CD4-positive, CD25-positive, alpha-beta regulatory T cell (primary cell): ENCODE measurements around the gene PCDHGA1. TPM values are rescaled to one million over a fixed set of nuclear protein-coding genes. Genes with fewer than 3 reads are reported as not detected.
"Not testable (repeated sequence)": the region's sequence is repeated elsewhere in the genome, so short reads cannot be mapped to it uniquely, and the experiment has no call there.

Experiments
- ATAC-seq, 2 donors: fragments of 150-1000 bp; cut with Tn5 transposase; one replicate each; pipeline ENCODE4 v1.10.0; 2021; ENCODE audit warnings: low read depth in 2 of 2, moderate number of reproducible peaks in 2 of 2, moderate library complexity in 1 of 2
- DNase-seq, 3 donors: peaks; one replicate each; pipeline versions ENCODE4 v3.0.0 to v3.0.0-alpha.2; 2012 to 2022; ENCODE audit warnings: mixed read lengths in 1 of 3
- H3K27ac ChIP-seq: one replicate; pipeline ENCODE4 v1.7.0; 2013; ENCODE audit warnings: mild to moderate bottlenecking, low read length; ENCODE audit not compliant: insufficient read depth, poor library complexity, severe bottlenecking
- H3K27me3 ChIP-seq: one replicate; pipeline ENCODE4 v1.7.0; 2013; ENCODE audit warnings: low read length; ENCODE audit not compliant: control insufficient read depth, insufficient read depth
- H3K36me3 ChIP-seq: one replicate; pipeline ENCODE4 v1.7.0; 2013; ENCODE audit warnings: mild to moderate bottlenecking, low read length, moderate library complexity; ENCODE audit not compliant: control insufficient read depth, insufficient read depth
- H3K4me1 ChIP-seq: 2 replicates; pipeline ENCODE4 v1.7.0; 2013; ENCODE audit warnings: mild to moderate bottlenecking, low read length; ENCODE audit not compliant: insufficient read depth, control insufficient read depth, poor library complexity, severe bottlenecking
- H3K4me3 ChIP-seq: one replicate; pipeline ENCODE4 v1.7.0; 2013; ENCODE audit warnings: low read depth, mild to moderate bottlenecking, low read length, moderate library complexity
- H3K9me3 ChIP-seq, 2 experiments: 1 replicate in 1 of 2; 2 replicates in 1 of 2; pipeline ENCODE4 v1.7.0; 2013; ENCODE audit warnings: low read length in 2 of 2, mild to moderate bottlenecking in 1 of 2, moderate library complexity in 1 of 2; ENCODE audit not compliant: control insufficient read depth in 2 of 2
- H3K27ac Mint-ChIP-seq, 3 donors: one replicate each; pipeline ENCODE4 v1.8.0; 2020 to 2022; ENCODE audit warnings: mild to moderate bottlenecking in 3 of 3, mixed read lengths in 3 of 3, moderate library complexity in 2 of 3
- H3K27me3 Mint-ChIP-seq: one replicate; pipeline ENCODE4 v1.8.0; 2022; ENCODE audit warnings: mild to moderate bottlenecking, mixed read lengths
- H3K36me3 Mint-ChIP-seq: one replicate; pipeline ENCODE4 v1.8.0; 2020; ENCODE audit warnings: mixed read lengths
- H3K4me1 Mint-ChIP-seq, 4 donors: one replicate each; pipeline ENCODE4 v1.8.0; 2020 to 2022; ENCODE audit warnings: mixed read lengths in 4 of 4, mild to moderate bottlenecking in 1 of 4
- H3K4me3 Mint-ChIP-seq, 4 donors: one replicate each; pipeline ENCODE4 v1.8.0; 2020 to 2022; ENCODE audit warnings: mild to moderate bottlenecking in 4 of 4, mixed read lengths in 4 of 4, moderate library complexity in 3 of 4
- H3K9me3 Mint-ChIP-seq, 7 donors: one replicate each; pipeline ENCODE4 v1.8.0; 2020 to 2022; ENCODE audit warnings: mixed read lengths in 7 of 7, mild to moderate bottlenecking in 3 of 7, moderate library complexity in 2 of 7
- polyA plus RNA-seq, 4 donors: library from polyadenylated mRNA; unstranded; fragments of 300-500 nt; fragmentation: Illumina TruSeq; gene quantifications; one replicate each; pipeline ENCODE4 v1.2.3, GENCODE V29; 2021
- total RNA-seq: library from RNA; stranded (reverse); gene quantifications from one replicate; pipeline ENCODE4 v1.2.3, GENCODE V29; 2022

The PCDHGA1 gene
- total and polyA plus RNA-seq, 5 donors from 2014 or later, result 0.06 to 0.10 TPM; not detected in 3

- Mint-ChIP-seq H3K36me3 (peaks cover 18% of the 10 kb centered on the region), H3K27ac (peak within 1 kb of the TSS in 1 of 3 donors; percentile 83), H3K4me3 (peak within 1 kb of the TSS; percentile 39 to 66 (median 50)), H3K9me3 (peaks cover 0 to 53% (median 21%) of the 10 kb centered on the region in 7 donors), H3K27me3 (peaks cover 80% of the 10 kb centered on the region), H3K4me1 (peaks cover 0 to 38% (median 19%) of the 10 kb centered on the region in 4 donors)
- H3K27ac ChIP-seq, H3K36me3 ChIP-seq, H3K4me3 ChIP-seq: not testable (repeated sequence)
- Histone ChIP-seq H3K27me3 (peaks cover 65% of the 10 kb centered on the region), H3K4me1 (peaks cover 21% of the 10 kb centered on the region), H3K9me3 (peaks cover 30 to 65% of the 10 kb centered on the region in 2 experiments)
- ATAC-seq (peak; percentile 38 to 51), DNase-seq (peak in 1 of 3 donors; percentile 51)
Observed at GRCh38 chr5:141417494-141418172, 87.3 kb downstream of the PCDHGA1 start, which contains the start of gene PCDHGB7. Gene PCDHGB7, plus strand, starts transcription at chr5:141417677. Its CDS starts 183 bp downstream, at chr5:141417860.

- Mint-ChIP-seq H3K9me3 (peaks cover 0 to 49% (median 20%) of the 10 kb centered on the region in 7 donors), H3K4me3 (peak overlapping the region in 1 of 4 donors; percentile 54), H3K4me1 (peaks cover 0 to 22% (median 7%) of the 10 kb centered on the region in 4 donors), H3K27me3 (peaks cover 70% of the 10 kb centered on the region), H3K36me3 (peaks cover 17% of the 10 kb centered on the region), H3K27ac (no peak overlapping the region)
- ATAC-seq, result no peak
- Histone ChIP-seq H3K4me1 (peaks cover 9% of the 10 kb centered on the region), H3K4me3 (no peak overlapping the region), H3K9me3 (peaks cover 26 to 66% of the 10 kb centered on the region in 2 experiments), H3K27me3 (peaks cover 58% of the 10 kb centered on the region), H3K36me3 (no peaks in the 10 kb centered on the region), H3K27ac (no peak overlapping the region)
- no peak for DNase-seq
Observed at GRCh38 chr5:141419074-141419880, 89.0 kb downstream of the PCDHGA1 start.

GRCh38 chr5:141420855-141421488, 90.7 kb downstream of the PCDHGA1 start, which contains the start of gene PCDHGA11:
Gene PCDHGA11, plus strand, starts transcription at chr5:141421051. Its CDS starts 177 bp downstream, at chr5:141421228.
- Histone ChIP-seq H3K36me3 (no peaks in the 10 kb centered on the region), H3K4me1 (peaks cover 9% of the 10 kb centered on the region), H3K4me3 (peak within 1 kb of the TSS; percentile 34), H3K9me3 (peaks cover 24 to 60% of the 10 kb centered on the region in 2 experiments), H3K27me3 (peaks cover 55% of the 10 kb centered on the region), H3K27ac (no peak within 1 kb of the TSS)
- ATAC-seq (no peak), DNase-seq (peak in 1 of 3 donors; percentile 55)
- peaks cover 0 to 48% (median 19%) of the 10 kb centered on the region in 7 donors for H3K9me3 Mint-ChIP-seq
- H3K4me3 Mint-ChIP-seq, result peak within 1 kb of the TSS; percentile 54 to 80 (median 66)
- peaks cover 13% of the 10 kb centered on the region for H3K36me3 Mint-ChIP-seq
- H3K27me3 Mint-ChIP-seq, result peaks cover 69% of the 10 kb centered on the region
- H3K4me1 Mint-ChIP-seq, result peaks cover 0 to 19% (median 6%) of the 10 kb centered on the region in 4 donors
- H3K27ac Mint-ChIP-seq, result peak within 1 kb of the TSS in 2 of 3 donors; percentile 26 to 58

GRCh38 chr5:141421489-141421855, 91.2 kb downstream of the PCDHGA1 start:
- Mint-ChIP-seq H3K4me3 (peak overlapping the region in 3 of 4 donors; percentile 34 to 80 (median 69)), H3K36me3 (peaks cover 13% of the 10 kb centered on the region), H3K9me3 (peaks cover 0 to 48% (median 19%) of the 10 kb centered on the region in 7 donors), H3K27ac (peak overlapping the region in 1 of 3 donors; percentile 58), H3K4me1 (peaks cover 0 to 19% (median 6%) of the 10 kb centered on the region in 4 donors), H3K27me3 (peaks cover 68% of the 10 kb centered on the region)
- H3K9me3 ChIP-seq, result peaks cover 24 to 56% of the 10 kb centered on the region in 2 experiments
- peaks cover 9% of the 10 kb centered on the region for H3K4me1 ChIP-seq
- no peak overlapping the region for H3K27ac ChIP-seq
- H3K4me3 ChIP-seq, result no peak overlapping the region
- DNase-seq, result no peak
- no peaks in the 10 kb centered on the region for H3K36me3 ChIP-seq
- no peak for ATAC-seq
- peaks cover 53% of the 10 kb centered on the region for H3K27me3 ChIP-seq

- no peak overlapping the region for H3K27ac Mint-ChIP-seq
- ATAC-seq (no peak), DNase-seq (no peak)
- H3K4me3 ChIP-seq, result no peak overlapping the region
- H3K4me1 Mint-ChIP-seq, result peaks cover 0 to 18% (median 5%) of the 10 kb centered on the region in 4 donors
- H3K9me3 ChIP-seq, result peaks cover 24 to 56% of the 10 kb centered on the region in 2 experiments
- H3K4me1 ChIP-seq, result peaks cover 4% of the 10 kb centered on the region
- H3K27ac ChIP-seq, result no peak overlapping the region
- H3K36me3 ChIP-seq, result no peaks in the 10 kb centered on the region
- H3K27me3 ChIP-seq, result peaks cover 46% of the 10 kb centered on the region
- H3K36me3 Mint-ChIP-seq, result peaks cover 13% of the 10 kb centered on the region
- H3K27me3 Mint-ChIP-seq, result peaks cover 59% of the 10 kb centered on the region
- H3K4me3 Mint-ChIP-seq, result no peak overlapping the region
- peaks cover 0 to 52% (median 20%) of the 10 kb centered on the region in 7 donors for H3K9me3 Mint-ChIP-seq
Observed at GRCh38 chr5:141422742-141423291, 92.5 kb downstream of the PCDHGA1 start.

- peaks cover 10% of the 10 kb centered on the region for H3K36me3 Mint-ChIP-seq
- ATAC-seq (no peak), DNase-seq (no peak)
- peaks cover 6 to 26% of the 10 kb centered on the region in 2 experiments for H3K9me3 ChIP-seq
- no peak overlapping the region for H3K4me3 ChIP-seq
- no peak overlapping the region for H3K27ac Mint-ChIP-seq
- peaks cover 41% of the 10 kb centered on the region for H3K27me3 Mint-ChIP-seq
- no peaks in the 10 kb centered on the region for H3K36me3 ChIP-seq
- no peak overlapping the region for H3K27ac ChIP-seq
- H3K4me1 Mint-ChIP-seq, result peaks cover 3 to 19% (median 4%) of the 10 kb centered on the region in 4 donors
- no peak overlapping the region for H3K4me3 Mint-ChIP-seq
- H3K27me3 ChIP-seq, result peaks cover 28% of the 10 kb centered on the region
- H3K9me3 Mint-ChIP-seq, result peaks cover 0 to 42% (median 9%) of the 10 kb centered on the region in 7 donors
- H3K4me1 ChIP-seq, result no peaks in the 10 kb centered on the region
Observed at GRCh38 chr5:141427783-141428426, 97.6 kb downstream of the PCDHGA1 start.
